HepG2 (cell line): ENCODE measurements around the gene C13orf46. TPM values are rescaled to one million over a fixed set of nuclear protein-coding genes. Genes with fewer than 3 reads are reported as not detected.

Experiments used
- ATAC-seq: fragments of 200-7000 bp; cut with Tn5 transposase; 3 replicates; pipeline ENCODE4 v1.9.1; 2020; ENCODE audit warnings: mild to moderate bottlenecking, moderate library complexity
- BruUV-seq: library from RNA; stranded (reverse); fragments of 400-500 nt; replicated peaks from 2 replicates; lab custom pipeline; 2021; lab: Mats Ljungman, UMichigan
- CTCF ChIA-PET: fragments of 300-600 bp; formaldehyde crosslinking; extraction: SDS; loops from one replicate; lab custom pipeline; 2021; ENCODE audit warnings: low total read pairs, inconsistent platforms, low intra/inter-chr PET ratio; lab: Yijun Ruan, JAX
- POLR2A ChIA-PET: fragments of 350-600 bp; sonication (Branson Sonifier 250); formaldehyde crosslinking; loops from one replicate; lab custom pipeline; 2020; ENCODE audit warnings: antibody characterized with exemption, inconsistent platforms; lab: Yijun Ruan, JAX
- DNase-seq: peaks from one replicate; pipeline ENCODE4 v3.0.0-alpha.2; 2015; ENCODE audit warnings: low spot score
- FAIRE-seq: peaks from 3 replicates; lab custom pipeline; 2011; peaks lifted over from hg19 to GRCh38; lab: Jason Lieb, UNC
- H2AFZ ChIP-seq: one replicate; pipeline ENCODE4 v1.6.1; 2011; ENCODE audit warnings: low read length, inconsistent platforms
- H3K27ac ChIP-seq: fragments of 300-600 bp; 3 replicates; pipeline ENCODE4 v1.8.0; 2011; ENCODE audit warnings: mixed run types, mild to moderate bottlenecking, mixed read lengths, low read length, inconsistent platforms; ENCODE audit not compliant: insufficient read depth; ENCODE audit errors: extremely low read length
- H3K27me3 ChIP-seq, 2 experiments: fragments of 200-600 bp in 1 of 2; 2 replicates in 1 of 2; 3 replicates in 1 of 2; pipeline versions ENCODE4 v1.6.0 to v1.8.0; 2011; ENCODE audit warnings: low read length in 2 of 2, mild to moderate bottlenecking in 2 of 2, moderate library complexity in 2 of 2, inconsistent platforms in 1 of 2; ENCODE audit not compliant: insufficient read depth in 2 of 2, control insufficient read depth in 1 of 2
- H3K36me3 ChIP-seq, 2 experiments: fragments of 200-600 bp in 1 of 2; replicated peaks in 1 of 2; 2 replicates in 1 of 2; 3 replicates in 1 of 2; pipeline versions ENCODE4 v1.5.1 to v1.8.0; 2011; ENCODE audit warnings: low read length in 2 of 2, inconsistent platforms in 1 of 2; ENCODE audit not compliant: insufficient read depth in 2 of 2, control insufficient read depth in 1 of 2
- H3K4me1 ChIP-seq: 2 replicates; pipeline ENCODE4 v1.5.1; 2012; ENCODE audit warnings: low read length, inconsistent platforms; ENCODE audit not compliant: insufficient read depth
- H3K4me2 ChIP-seq: 2 replicates; pipeline ENCODE4 v1.6.0; 2011; ENCODE audit warnings: low read depth, low read length, inconsistent platforms
- H3K4me3 ChIP-seq, 3 experiments: fragments of 200-600 bp in 1 of 3; sonication (generic), shearing (Covaris generic) in 1 of 3; replicated peaks in 1 of 3; 2 replicates each; pipeline ENCODE4 v1.5.1; 2011 to 2016; ENCODE audit warnings: low read length in 3 of 3, inconsistent platforms in 2 of 3, low read depth in 2 of 3, mild to moderate bottlenecking in 2 of 3, control low read depth in 1 of 3, mixed read lengths in 1 of 3; ENCODE audit not compliant: insufficient read depth in 1 of 3
- H3K79me2 ChIP-seq: one replicate; pipeline ENCODE4 v1.6.1; 2011; ENCODE audit warnings: low read length, inconsistent platforms; ENCODE audit not compliant: insufficient read depth
- H3K9ac ChIP-seq: 2 replicates; pipeline ENCODE4 v1.6.0; 2011; ENCODE audit warnings: mild to moderate bottlenecking, low read depth, low read length, inconsistent platforms; ENCODE audit not compliant: insufficient read depth
- H3K9me3 ChIP-seq: 2 replicates; pipeline ENCODE4 v1.5.1; 2012; ENCODE audit warnings: mild to moderate bottlenecking, low read length
- H4K20me1 ChIP-seq: 2 replicates; pipeline ENCODE4 v1.6.0; 2011; ENCODE audit warnings: inconsistent platforms, mild to moderate bottlenecking, low read length, moderate library complexity; ENCODE audit not compliant: insufficient read depth
- CENPX ChIP-seq: sonication (generic); formaldehyde crosslinking; IDR thresholded peaks from 2 replicates; pipeline ENCODE4 v1.9.0; 2021; ENCODE audit warnings: mild to moderate bottlenecking, missing genetic modification reagents, moderate library complexity
- EED ChIP-seq: sonication (generic); formaldehyde crosslinking; IDR thresholded peaks from 2 replicates; pipeline ENCODE4 v1.5.0; 2020; ENCODE audit warnings: mild to moderate bottlenecking, missing genetic modification reagents
- HNRNPH1 ChIP-seq: fragments of 200-400 bp; formaldehyde crosslinking; optimal IDR thresholded peaks from 2 replicates; pipeline ENCODE3; 2017; ENCODE audit warnings: mild to moderate bottlenecking, low read depth, low read length
- HOXA9 ChIP-seq: sonication (generic); formaldehyde crosslinking; IDR thresholded peaks from 2 replicates; pipeline ENCODE4 v1.8.1; 2022; ENCODE audit warnings: missing genetic modification reagents, mild to moderate bottlenecking, moderate library complexity, borderline replicate concordance
- MYNN ChIP-seq: sonication (generic); formaldehyde crosslinking; IDR thresholded peaks from 2 replicates; pipeline ENCODE4 v1.4.0; 2020; ENCODE audit warnings: mild to moderate bottlenecking, low read depth, missing genetic modification reagents
- POLR2G ChIP-seq: fragments of 200-400 bp; formaldehyde crosslinking; IDR thresholded peaks from 2 replicates; pipeline ENCODE4 v1.6.1; 2018; ENCODE audit warnings: mild to moderate bottlenecking, low read depth, low read length, moderate library complexity
- SAFB2 ChIP-seq: sonication (generic); formaldehyde crosslinking; IDR thresholded peaks from 2 replicates; pipeline ENCODE4 v1.5.1; 2020; ENCODE audit warnings: missing genetic modification reagents, low read depth, mild to moderate bottlenecking, borderline replicate concordance
- TAF1 ChIP-seq: sonication (generic); formaldehyde crosslinking; IDR thresholded peaks from 2 replicates; pipeline ENCODE4 v1.4.0; 2020; ENCODE audit warnings: missing genetic modification reagents
- XRCC5 ChIP-seq: fragments of 200-400 bp; formaldehyde crosslinking; optimal IDR thresholded peaks from 2 replicates; pipeline ENCODE3; 2017; ENCODE audit warnings: mild to moderate bottlenecking, low read length
- ZNF451 ChIP-seq: sonication (generic); formaldehyde crosslinking; IDR thresholded peaks from 2 replicates; pipeline ENCODE4 v1.5.0; 2020; ENCODE audit warnings: mild to moderate bottlenecking, missing genetic modification reagents
- ZNF543 ChIP-seq: sonication (generic); formaldehyde crosslinking; IDR thresholded peaks from 2 replicates; pipeline ENCODE4 v1.4.0; 2020; ENCODE audit warnings: mild to moderate bottlenecking, missing genetic modification reagents
- ZNF652 ChIP-seq: IDR thresholded peaks from 2 replicates; pipeline ENCODE4 v1.6.1; 2016; ENCODE audit warnings: low read depth, borderline replicate concordance
- ZNF713 ChIP-seq: sonication (generic); formaldehyde crosslinking; IDR thresholded peaks from 2 replicates; pipeline ENCODE4 v1.4.0; 2020; ENCODE audit warnings: mild to moderate bottlenecking, missing genetic modification reagents
- ZNF788 ChIP-seq: sonication (generic); formaldehyde crosslinking; IDR thresholded peaks from 2 replicates; pipeline ENCODE4 v1.5.0; 2020; ENCODE audit warnings: mild to moderate bottlenecking, missing genetic modification reagents, borderline replicate concordance
- WGBS: methylation state at CpG from one replicate; pipeline ENCODE4 v1.1.6; 2017; ENCODE audit warnings: low lambda C conversion rate; 5-methylcytosine and 5-hydroxymethylcytosine counted together
- in situ Hi-C: cut with HindIII; loops from 2 replicates; pipeline ENCODE4 v1.10.0; 2017; ENCODE audit warnings: low pct_unique_long_range_greater_than_20kb; ENCODE audit not compliant: extremely low pct_ligation_motif_present
- intact Hi-C: fragments of 100-400 bp; cut with micrococcal nuclease; formaldehyde crosslinking; loops from one replicate; pipeline ENCODE4 v1.10.0; 2022; ENCODE audit not compliant: unreplicated experiment
- polyA plus RNA-seq, 8 experiments: library from polyadenylated mRNA; depleted of rRNA in 3 of 8; stranded (reverse) in 7 of 8; unstranded in 1 of 8; fragments of >200 nt; fragmentation: Illumina TruSeq in 4 of 8; extraction: Trizol in 4 of 8; gene quantifications; 2 replicates each; pipeline versions ENCODE4 v1.2.1 to v1.2.3, GENCODE V29; 2011 to 2016; ENCODE audit warnings: low read depth in 4 of 8, missing spikeins in 1 of 8, mixed read lengths in 1 of 8; ENCODE audit not compliant: insufficient read depth in 1 of 8
- total RNA-seq, 5 experiments: library from RNA; depleted of rRNA; stranded (reverse); fragments of >200 nt; fragmentation: Illumina TruSeq; extraction: Trizol; gene quantifications; 2 replicates each; pipeline ENCODE4 v1.2.3, GENCODE V29; 2016; ENCODE audit warnings: low read depth in 1 of 5
- TF ChIP-seq, protein P1 (sequence below): sonication (generic); formaldehyde crosslinking; IDR thresholded peaks from 2 replicates; pipeline ENCODE4 v1.8.0; 2023; ENCODE audit warnings: mild to moderate bottlenecking, missing genetic modification reagents

C13orf46 gene
- total and polyA plus RNA-seq, 2 of the 13 experiments (the other 11 are each of a cell fraction or from before 2014, with no cell fraction given) = 0.01 TPM; not detected in 1

DNA sequence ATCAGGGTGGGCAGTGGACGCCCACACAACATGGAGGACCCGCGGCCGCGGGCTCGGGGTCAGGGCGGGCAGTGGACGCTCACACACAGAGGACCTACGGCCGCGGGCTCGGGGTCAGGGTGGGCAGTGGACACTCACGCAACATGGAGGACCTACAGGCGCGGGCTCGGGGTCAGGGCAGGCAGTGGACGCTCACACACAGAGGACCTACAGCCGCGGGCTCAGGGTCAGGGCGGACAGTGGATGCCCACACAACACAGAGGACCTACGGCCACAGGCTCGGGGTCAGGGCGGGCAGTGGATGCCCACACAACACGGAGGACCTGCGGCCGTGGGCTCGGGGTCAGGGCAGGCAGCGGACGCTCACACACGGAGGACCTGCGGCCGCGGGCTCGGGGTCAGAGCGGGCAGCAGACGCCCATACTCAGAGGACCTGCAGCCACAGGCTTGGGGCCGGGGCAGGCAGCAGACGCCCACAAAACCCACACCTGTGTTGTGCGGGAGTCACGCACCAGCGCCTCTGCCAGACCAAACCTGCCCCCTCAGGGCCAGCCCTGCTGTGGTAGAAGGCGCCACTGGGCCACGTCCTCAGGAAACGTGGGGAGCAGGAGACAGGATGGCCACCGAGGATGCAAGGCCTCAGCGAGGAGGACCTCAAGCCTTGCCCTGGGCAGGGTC is 27.6 kb upstream of the C13orf46 start:
- Histone ChIP-seq H3K9ac (no peak overlapping the region), H3K4me1 (no peaks in the 10 kb centered on the region), H3K27me3 (peaks cover 12 to 50% of the 10 kb centered on the region in 2 experiments; a peak in 3 of 5 replicates), H3K9me3 (no peaks in the 10 kb centered on the region), H3K4me3 (no peak overlapping the region), H3K36me3 (no peaks in the 10 kb centered on the region), H2AFZ (no peak overlapping the region), H4K20me1 (no peaks in the 10 kb centered on the region), H3K27ac (no peak overlapping the region), H3K4me2 (no peak overlapping the region), H3K79me2 (no peaks in the 10 kb centered on the region)
- no TSS peak for BruUV-seq
- ATAC-seq (peak; percentile 13; the same call in 1 of the 3 replicates), FAIRE-seq (no peak), DNase-seq (no peak)
- POLR2A ChIA-PET = no interaction called here
- intact Hi-C loops (no loop called here), in situ Hi-C loops (no loop called here)
- 50% methylated on average over 34 of the region's 46 CpGs for WGBS
- CTCF ChIA-PET = no interaction called here
- TF ChIP-seq EED = no peak
- no peak for TF ChIP-seq HOXA9
- TF ChIP-seq CENPX = no peak
- TF ChIP-seq ZNF652 (CRISPR knock-in tag) = no peak
- no peak for TF ChIP-seq POLR2G
- TF ChIP-seq SAFB2 = no peak
- TF ChIP-seq, protein P1, sequence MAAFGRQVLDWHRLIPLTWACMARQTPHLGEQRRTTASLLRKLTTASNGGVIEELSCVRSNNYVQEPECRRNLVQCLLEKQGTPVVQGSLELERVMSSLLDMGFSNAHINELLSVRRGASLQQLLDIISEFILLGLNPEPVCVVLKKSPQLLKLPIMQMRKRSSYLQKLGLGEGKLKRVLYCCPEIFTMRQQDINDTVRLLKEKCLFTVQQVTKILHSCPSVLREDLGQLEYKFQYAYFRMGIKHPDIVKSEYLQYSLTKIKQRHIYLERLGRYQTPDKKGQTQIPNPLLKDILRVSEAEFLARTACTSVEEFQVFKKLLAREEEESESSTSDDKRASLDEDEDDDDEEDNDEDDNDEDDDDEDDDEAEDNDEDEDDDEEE (CRISPR knock-in tag) = no peak
- TF ChIP-seq ZNF451 (CRISPR knock-in tag) = no peak
- TF ChIP-seq HNRNPH1 = no peak
- TF ChIP-seq ZNF543 (CRISPR knock-in tag) = no peak
- no peak for TF ChIP-seq MYNN
- no peak for TF ChIP-seq ZNF788 (CRISPR knock-in tag)
- TF ChIP-seq XRCC5 = no peak
- no peak for TF ChIP-seq ZNF713
- TF ChIP-seq TAF1 (CRISPR knock-in tag) = no peak
- TF ChIP-seq, all 625 proteins: peak for 0
